HepG2 (cell line): ENCODE measurements around the gene TMEM185B. TPM values are rescaled to one million over a fixed set of nuclear protein-coding genes. Genes with fewer than 3 reads are reported as not detected.

ENCODE experiments used
- BHLHE40 ChIP-seq: IDR thresholded peaks from 2 replicates; pipeline ENCODE4 v1.6.1; 2011; ENCODE audit warnings: low read length, improper control_type of control experiment
- KDM2A ChIP-seq: sonication (generic); formaldehyde crosslinking; IDR thresholded peaks from 2 replicates; pipeline ENCODE4 v1.4.0; 2020; ENCODE audit warnings: low read depth, missing genetic modification reagents, borderline replicate concordance
- MIXL1 ChIP-seq: IDR thresholded peaks from 2 replicates; pipeline ENCODE4 v1.6.1; 2016
- PHB2 ChIP-seq: fragments of 450-650 bp; IDR thresholded peaks from 2 replicates; pipeline ENCODE4 v1.6.1; 2018; ENCODE audit not compliant: partially characterized antibody
- RBM39 ChIP-seq: fragments of 200-400 bp; formaldehyde crosslinking; IDR thresholded peaks from one replicate; pipeline ENCODE4 v1.6.1; 2018; ENCODE audit warnings: antibody characterized with exemption, mild to moderate bottlenecking, low read depth, low read length; ENCODE audit not compliant: poor library complexity, severe bottlenecking
- SOX13 ChIP-seq, 3 experiments: fragments of 450-650 bp in 1 of 3; sonication (generic) in 1 of 3; formaldehyde crosslinking in 1 of 3; IDR thresholded peaks in 2 of 3; conservative IDR thresholded peaks in 1 of 3; 2 replicates each; pipeline versions ENCODE4 v1.5.0 to v1.6.1; 2016 to 2020; ENCODE audit warnings: antibody characterized with exemption in 1 of 3, mild to moderate bottlenecking in 1 of 3, missing compliant biosample characterization in 1 of 3, missing genetic modification reagents in 1 of 3, moderate library complexity in 1 of 3
- XRCC5 ChIP-seq: fragments of 200-400 bp; formaldehyde crosslinking; optimal IDR thresholded peaks from 2 replicates; pipeline ENCODE3; 2017; ENCODE audit warnings: mild to moderate bottlenecking, low read length
- ZFY ChIP-seq: sonication (generic); formaldehyde crosslinking; IDR thresholded peaks from 2 replicates; pipeline ENCODE4 v1.4.0; 2020; ENCODE audit warnings: missing genetic modification reagents
- polyA plus RNA-seq, 8 experiments: library from polyadenylated mRNA; depleted of rRNA in 3 of 8; stranded (reverse) in 7 of 8; unstranded in 1 of 8; fragments of >200 nt; fragmentation: Illumina TruSeq in 4 of 8; extraction: Trizol in 4 of 8; gene quantifications; 2 replicates each; pipeline versions ENCODE4 v1.2.1 to v1.2.3, GENCODE V29; 2011 to 2016; ENCODE audit warnings: low read depth in 4 of 8, missing spikeins in 1 of 8, mixed read lengths in 1 of 8; ENCODE audit not compliant: insufficient read depth in 1 of 8
- total RNA-seq, 5 experiments: library from RNA; depleted of rRNA; stranded (reverse); fragments of >200 nt; fragmentation: Illumina TruSeq; extraction: Trizol; gene quantifications; 2 replicates each; pipeline ENCODE4 v1.2.3, GENCODE V29; 2016; ENCODE audit warnings: low read depth in 1 of 5
- TF ChIP-seq, protein P1 (sequence below): sonication (generic); formaldehyde crosslinking; IDR thresholded peaks from 2 replicates; pipeline ENCODE4 v1.4.0; 2020; ENCODE audit warnings: mild to moderate bottlenecking, low read depth, missing genetic modification reagents
- TF ChIP-seq, protein P2 (sequence below): sonication (generic); formaldehyde crosslinking; IDR thresholded peaks from 2 replicates; pipeline ENCODE4 v1.4.0; 2020; ENCODE audit warnings: missing genetic modification reagents
- TF ChIP-seq, protein P3 (sequence below): sonication (generic); formaldehyde crosslinking; IDR thresholded peaks from one replicate; pipeline ENCODE4 v1.5.1; 2020; ENCODE audit warnings: mild to moderate bottlenecking, missing genetic modification reagents; ENCODE audit errors: not compliant biosample characterization
- TF ChIP-seq, protein P4 (sequence below): sonication (generic); formaldehyde crosslinking; IDR thresholded peaks from 2 replicates; pipeline ENCODE4 v1.5.1; 2020; ENCODE audit warnings: mild to moderate bottlenecking, missing genetic modification reagents, moderate library complexity

Gene TMEM185B
- total and polyA plus RNA-seq, 2 of the 13 experiments (the other 11 are each of a cell fraction or from before 2014, with no cell fraction given): 5.6 to 7.0 TPM

DNA sequence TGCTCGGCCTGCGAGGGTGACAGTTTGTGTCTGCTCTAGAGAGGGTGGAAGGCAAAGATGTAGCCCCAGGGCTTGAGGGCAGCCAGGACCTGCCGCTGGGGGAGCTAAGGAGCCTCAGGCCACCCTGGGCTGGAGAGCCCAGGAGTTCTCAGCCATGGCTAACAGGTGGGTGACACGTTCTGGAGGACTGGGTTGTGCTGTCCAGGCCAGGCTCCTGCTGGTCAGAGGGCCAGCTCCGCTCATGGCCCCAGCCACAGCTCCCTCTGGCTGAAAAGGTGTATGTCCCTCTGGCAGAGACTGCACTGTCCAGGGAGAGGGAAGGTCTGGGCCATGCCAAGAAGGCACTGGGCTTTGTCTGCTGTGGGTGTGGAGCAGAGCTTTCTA, 19.2 kb downstream of the TMEM185B start (continued):
- TF ChIP-seq, protein P1, sequence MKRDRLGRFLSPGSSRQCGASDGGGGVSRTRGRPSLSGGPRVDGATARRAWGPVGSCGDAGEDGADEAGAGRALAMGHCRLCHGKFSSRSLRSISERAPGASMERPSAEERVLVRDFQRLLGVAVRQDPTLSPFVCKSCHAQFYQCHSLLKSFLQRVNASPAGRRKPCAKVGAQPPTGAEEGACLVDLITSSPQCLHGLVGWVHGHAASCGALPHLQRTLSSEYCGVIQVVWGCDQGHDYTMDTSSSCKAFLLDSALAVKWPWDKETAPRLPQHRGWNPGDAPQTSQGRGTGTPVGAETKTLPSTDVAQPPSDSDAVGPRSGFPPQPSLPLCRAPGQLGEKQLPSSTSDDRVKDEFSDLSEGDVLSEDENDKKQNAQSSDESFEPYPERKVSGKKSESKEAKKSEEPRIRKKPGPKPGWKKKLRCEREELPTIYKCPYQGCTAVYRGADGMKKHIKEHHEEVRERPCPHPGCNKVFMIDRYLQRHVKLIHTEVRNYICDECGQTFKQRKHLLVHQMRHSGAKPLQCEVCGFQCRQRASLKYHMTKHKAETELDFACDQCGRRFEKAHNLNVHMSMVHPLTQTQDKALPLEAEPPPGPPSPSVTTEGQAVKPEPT (CRISPR knock-in tag): peak; percentile 14; the same call in 1 of the 2 replicates
- TF ChIP-seq, protein P2, sequence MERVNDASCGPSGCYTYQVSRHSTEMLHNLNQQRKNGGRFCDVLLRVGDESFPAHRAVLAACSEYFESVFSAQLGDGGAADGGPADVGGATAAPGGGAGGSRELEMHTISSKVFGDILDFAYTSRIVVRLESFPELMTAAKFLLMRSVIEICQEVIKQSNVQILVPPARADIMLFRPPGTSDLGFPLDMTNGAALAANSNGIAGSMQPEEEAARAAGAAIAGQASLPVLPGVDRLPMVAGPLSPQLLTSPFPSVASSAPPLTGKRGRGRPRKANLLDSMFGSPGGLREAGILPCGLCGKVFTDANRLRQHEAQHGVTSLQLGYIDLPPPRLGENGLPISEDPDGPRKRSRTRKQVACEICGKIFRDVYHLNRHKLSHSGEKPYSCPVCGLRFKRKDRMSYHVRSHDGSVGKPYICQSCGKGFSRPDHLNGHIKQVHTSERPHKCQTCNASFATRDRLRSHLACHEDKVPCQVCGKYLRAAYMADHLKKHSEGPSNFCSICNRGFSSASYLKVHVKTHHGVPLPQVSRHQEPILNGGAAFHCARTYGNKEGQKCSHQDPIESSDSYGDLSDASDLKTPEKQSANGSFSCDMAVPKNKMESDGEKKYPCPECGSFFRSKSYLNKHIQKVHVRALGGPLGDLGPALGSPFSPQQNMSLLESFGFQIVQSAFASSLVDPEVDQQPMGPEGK (CRISPR knock-in tag): 0 out of 2 replicates have a peak, but pooled peaks have one; percentile 9
- TF ChIP-seq RBM39: peak; percentile 33
- no peak for TF ChIP-seq ZFY (CRISPR knock-in tag)
- no peak for TF ChIP-seq PHB2
- 0 out of 2 replicates have a peak, but pooled peaks have one; percentile 43 for TF ChIP-seq KDM2A
- TF ChIP-seq SOX13 (IDR thresholded peaks at IDR 0.05): 0 out of 2 replicates have a peak, but pooled peaks have one; percentile 16
- no peak for TF ChIP-seq SOX13 (CRISPR knock-in tag; conservative IDR thresholded peaks at IDR 0.05 in 1 of 2, IDR thresholded peaks at IDR 0.05 in 1 of 2)
- no peak for TF ChIP-seq MIXL1 (CRISPR knock-in tag)
- TF ChIP-seq XRCC5: peak; percentile 73
- peak; percentile 19; the same call in 1 of the 2 replicates for TF ChIP-seq BHLHE40
- TF ChIP-seq, protein P3, sequence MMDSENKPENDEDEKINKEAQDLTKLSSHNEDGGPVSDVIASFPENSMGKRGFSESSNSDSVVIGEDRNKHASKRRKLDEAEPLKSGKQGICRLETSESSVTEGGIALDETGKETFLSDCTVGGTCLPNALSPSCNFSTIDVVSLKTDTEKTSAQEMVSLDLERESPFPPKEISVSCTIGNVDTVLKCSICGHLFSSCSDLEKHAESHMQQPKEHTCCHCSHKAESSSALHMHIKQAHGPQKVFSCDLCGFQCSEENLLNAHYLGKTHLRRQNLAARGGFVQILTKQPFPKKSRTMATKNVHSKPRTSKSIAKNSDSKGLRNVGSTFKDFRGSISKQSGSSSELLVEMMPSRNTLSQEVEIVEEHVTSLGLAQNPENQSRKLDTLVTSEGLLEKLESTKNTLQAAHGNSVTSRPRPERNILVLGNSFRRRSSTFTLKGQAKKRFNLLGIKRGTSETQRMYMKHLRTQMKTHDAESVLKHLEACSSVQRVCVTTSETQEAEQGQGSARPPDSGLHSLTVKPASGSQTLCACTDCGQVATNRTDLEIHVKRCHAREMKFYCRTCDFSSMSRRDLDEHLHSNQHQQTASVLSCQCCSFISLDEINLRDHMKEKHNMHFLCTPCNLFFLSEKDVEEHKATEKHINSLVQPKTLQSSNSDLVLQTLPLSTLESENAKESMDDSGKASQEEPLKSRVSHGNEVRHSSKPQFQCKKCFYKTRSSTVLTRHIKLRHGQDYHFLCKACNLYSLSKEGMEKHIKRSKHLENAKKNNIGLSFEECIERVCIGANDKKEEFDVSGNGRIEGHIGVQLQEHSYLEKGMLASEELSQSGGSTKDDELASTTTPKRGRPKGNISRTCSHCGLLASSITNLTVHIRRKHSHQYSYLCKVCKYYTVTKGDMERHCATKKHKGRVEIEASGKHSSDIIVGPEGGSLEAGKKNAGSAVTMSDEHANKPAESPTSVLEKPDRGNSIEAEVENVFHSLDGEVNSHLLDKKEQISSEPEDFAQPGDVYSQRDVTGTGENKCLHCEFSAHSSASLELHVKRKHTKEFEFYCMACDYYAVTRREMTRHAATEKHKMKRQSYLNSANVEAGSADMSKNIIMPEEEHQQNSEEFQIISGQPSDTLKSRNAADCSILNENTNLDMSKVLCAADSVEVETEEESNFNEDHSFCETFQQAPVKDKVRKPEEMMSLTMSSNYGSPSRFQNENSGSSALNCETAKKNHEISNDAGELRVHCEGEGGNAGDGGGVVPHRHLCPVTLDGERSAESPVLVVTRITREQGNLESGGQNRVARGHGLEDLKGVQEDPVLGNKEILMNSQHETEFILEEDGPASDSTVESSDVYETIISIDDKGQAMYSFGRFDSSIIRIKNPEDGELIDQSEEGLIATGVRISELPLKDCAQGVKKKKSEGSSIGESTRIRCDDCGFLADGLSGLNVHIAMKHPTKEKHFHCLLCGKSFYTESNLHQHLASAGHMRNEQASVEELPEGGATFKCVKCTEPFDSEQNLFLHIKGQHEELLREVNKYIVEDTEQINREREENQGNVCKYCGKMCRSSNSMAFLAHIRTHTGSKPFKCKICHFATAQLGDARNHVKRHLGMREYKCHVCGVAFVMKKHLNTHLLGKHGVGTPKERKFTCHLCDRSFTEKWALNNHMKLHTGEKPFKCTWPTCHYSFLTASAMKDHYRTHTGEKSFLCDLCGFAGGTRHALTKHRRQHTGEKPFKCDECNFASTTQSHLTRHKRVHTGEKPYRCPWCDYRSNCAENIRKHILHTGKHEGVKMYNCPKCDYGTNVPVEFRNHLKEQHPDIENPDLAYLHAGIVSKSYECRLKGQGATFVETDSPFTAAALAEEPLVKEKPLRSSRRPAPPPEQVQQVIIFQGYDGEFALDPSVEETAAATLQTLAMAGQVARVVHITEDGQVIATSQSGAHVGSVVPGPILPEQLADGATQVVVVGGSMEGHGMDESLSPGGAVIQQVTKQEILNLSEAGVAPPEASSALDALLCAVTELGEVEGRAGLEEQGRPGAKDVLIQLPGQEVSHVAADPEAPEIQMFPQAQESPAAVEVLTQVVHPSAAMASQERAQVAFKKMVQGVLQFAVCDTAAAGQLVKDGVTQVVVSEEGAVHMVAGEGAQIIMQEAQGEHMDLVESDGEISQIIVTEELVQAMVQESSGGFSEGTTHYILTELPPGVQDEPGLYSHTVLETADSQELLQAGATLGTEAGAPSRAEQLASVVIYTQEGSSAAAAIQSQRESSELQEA (CRISPR knock-in tag): peak; percentile 44
- TF ChIP-seq, protein P4, sequence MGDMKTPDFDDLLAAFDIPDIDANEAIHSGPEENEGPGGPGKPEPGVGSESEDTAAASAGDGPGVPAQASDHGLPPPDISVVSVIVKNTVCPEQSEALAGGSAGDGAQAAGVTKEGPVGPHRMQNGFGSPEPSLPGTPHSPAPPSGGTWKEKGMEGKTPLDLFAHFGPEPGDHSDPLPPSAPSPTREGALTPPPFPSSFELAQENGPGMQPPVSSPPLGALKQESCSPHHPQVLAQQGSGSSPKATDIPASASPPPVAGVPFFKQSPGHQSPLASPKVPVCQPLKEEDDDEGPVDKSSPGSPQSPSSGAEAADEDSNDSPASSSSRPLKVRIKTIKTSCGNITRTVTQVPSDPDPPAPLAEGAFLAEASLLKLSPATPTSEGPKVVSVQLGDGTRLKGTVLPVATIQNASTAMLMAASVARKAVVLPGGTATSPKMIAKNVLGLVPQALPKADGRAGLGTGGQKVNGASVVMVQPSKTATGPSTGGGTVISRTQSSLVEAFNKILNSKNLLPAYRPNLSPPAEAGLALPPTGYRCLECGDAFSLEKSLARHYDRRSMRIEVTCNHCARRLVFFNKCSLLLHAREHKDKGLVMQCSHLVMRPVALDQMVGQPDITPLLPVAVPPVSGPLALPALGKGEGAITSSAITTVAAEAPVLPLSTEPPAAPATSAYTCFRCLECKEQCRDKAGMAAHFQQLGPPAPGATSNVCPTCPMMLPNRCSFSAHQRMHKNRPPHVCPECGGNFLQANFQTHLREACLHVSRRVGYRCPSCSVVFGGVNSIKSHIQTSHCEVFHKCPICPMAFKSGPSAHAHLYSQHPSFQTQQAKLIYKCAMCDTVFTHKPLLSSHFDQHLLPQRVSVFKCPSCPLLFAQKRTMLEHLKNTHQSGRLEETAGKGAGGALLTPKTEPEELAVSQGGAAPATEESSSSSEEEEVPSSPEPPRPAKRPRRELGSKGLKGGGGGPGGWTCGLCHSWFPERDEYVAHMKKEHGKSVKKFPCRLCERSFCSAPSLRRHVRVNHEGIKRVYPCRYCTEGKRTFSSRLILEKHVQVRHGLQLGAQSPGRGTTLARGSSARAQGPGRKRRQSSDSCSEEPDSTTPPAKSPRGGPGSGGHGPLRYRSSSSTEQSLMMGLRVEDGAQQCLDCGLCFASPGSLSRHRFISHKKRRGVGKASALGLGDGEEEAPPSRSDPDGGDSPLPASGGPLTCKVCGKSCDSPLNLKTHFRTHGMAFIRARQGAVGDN (CRISPR knock-in tag): peak; percentile 76
